H1 (cell line): ENCODE results near the gene ALPL. TPM values are rescaled to one million over a fixed set of nuclear protein-coding genes. Genes with fewer than 3 reads are reported as not detected.
A peak's percentile ranks its signal among the peaks of the same experiment; 100 is the strongest.

Experiments
- CTCF ChIA-PET: fragments of 300-600 bp; sonication (Branson Sonifier 250); formaldehyde crosslinking; loops from one replicate; lab custom pipeline; 2021; ENCODE audit not compliant: partially characterized antibody; lab: Charles Lee
- POLR2A ChIA-PET: fragments of 300-600 bp; sonication (Branson Sonifier 250); formaldehyde crosslinking; loops from one replicate; lab custom pipeline; 2021; ENCODE audit warnings: inconsistent platforms; ENCODE audit not compliant: partially characterized antibody; lab: Charles Lee
- DNase-seq, 2 experiments: peaks; one replicate each; pipeline versions ENCODE4 v3.0.0 to v3.0.0-alpha.2; 2010 to 2022; ENCODE audit warnings: low spot score in 2 of 2, low read depth in 1 of 2, mixed read lengths in 1 of 2
- FAIRE-seq: peaks from 2 replicates; lab custom pipeline; 2011; peaks lifted over from hg19 to GRCh38; lab: Jason Lieb, UNC
- H2AFZ ChIP-seq: 2 replicates; pipeline ENCODE4 v1.8.1; 2012; ENCODE audit warnings: low read length, inconsistent platforms
- H2AK5ac ChIP-seq: 2 replicates; pipeline ENCODE4 v1.6.1; 2013; ENCODE audit warnings: low read depth, low read length
- H2BK120ac ChIP-seq: replicated peaks from 2 replicates; pipeline ENCODE3; 2013; ENCODE audit warnings: low read depth, low read length, inconsistent platforms
- H2BK12ac ChIP-seq: 2 replicates; pipeline ENCODE4 v1.6.1; 2013; ENCODE audit warnings: low read depth, low read length
- H2BK15ac ChIP-seq: 2 replicates; pipeline ENCODE4 v1.6.1; 2013; ENCODE audit warnings: low read length
- H2BK20ac ChIP-seq: 2 replicates; pipeline ENCODE4 v1.6.1; 2013; ENCODE audit warnings: low read length
- H2BK5ac ChIP-seq: 2 replicates; pipeline ENCODE4 v1.6.1; 2013; ENCODE audit warnings: low read depth, low read length
- H3K14ac ChIP-seq: 2 replicates; pipeline ENCODE4 v1.6.1; 2013; ENCODE audit warnings: inconsistent platforms; ENCODE audit not compliant: insufficient read length
- H3K18ac ChIP-seq: 2 replicates; pipeline ENCODE4 v1.6.1; 2013; ENCODE audit warnings: low read length; ENCODE audit errors: extremely low read depth
- H3K23ac ChIP-seq: 2 replicates; pipeline ENCODE4 v1.6.1; 2013; ENCODE audit warnings: inconsistent platforms; ENCODE audit not compliant: insufficient read length
- H3K23me2 ChIP-seq: 2 replicates; pipeline ENCODE4 v1.6.1; 2013; ENCODE audit warnings: low read depth, low read length
- H3K27ac ChIP-seq: 2 replicates; pipeline ENCODE4 v1.6.1; 2011; ENCODE audit warnings: low read depth, low read length, inconsistent platforms
- H3K27me3 ChIP-seq, 4 experiments: replicated peaks in 1 of 4; 1 replicate in 1 of 4; 2 replicates in 3 of 4; pipeline versions ENCODE4 v1.6.1 to v1.8.1; 2011 to 2013; ENCODE audit warnings: low read length in 3 of 4, mild to moderate bottlenecking in 3 of 4, inconsistent platforms in 2 of 4, mixed read lengths in 2 of 4, moderate library complexity in 1 of 4; ENCODE audit not compliant: control insufficient read depth in 3 of 4, insufficient read depth in 3 of 4; ENCODE audit errors: extremely low read depth in 1 of 4
- H3K36me3 ChIP-seq, 4 experiments: 2 replicates each; pipeline versions ENCODE4 v1.6.1 to v1.8.1; 2011 to 2013; ENCODE audit warnings: mild to moderate bottlenecking in 4 of 4, low read length in 3 of 4, moderate library complexity in 2 of 4, control low read depth in 1 of 4, inconsistent platforms in 1 of 4; ENCODE audit not compliant: insufficient read depth in 4 of 4, control insufficient read depth in 2 of 4
- H3K4ac ChIP-seq: replicated peaks from 2 replicates; pipeline ENCODE3; 2013; ENCODE audit warnings: low read length, low read depth, mixed read lengths, inconsistent platforms; ENCODE audit not compliant: insufficient read length
- H3K4me1 ChIP-seq, 4 experiments: replicated peaks in 1 of 4; 1 replicate in 1 of 4; 2 replicates in 3 of 4; pipeline versions ENCODE4 v1.6.1 to v1.8.1; 2011 to 2013; ENCODE audit warnings: low read length in 3 of 4, inconsistent platforms in 2 of 4, mixed read lengths in 1 of 4; ENCODE audit not compliant: insufficient read depth in 4 of 4, control insufficient read depth in 3 of 4
- H3K4me2 ChIP-seq, 2 experiments: 2 replicates each; pipeline versions ENCODE4 v1.6.1 to v1.8.1; 2011 to 2013; ENCODE audit warnings: low read depth in 2 of 2, low read length in 2 of 2, control low read depth in 1 of 2, inconsistent platforms in 1 of 2, mild to moderate bottlenecking in 1 of 2; ENCODE audit not compliant: insufficient read depth in 1 of 2
- H3K4me3 ChIP-seq, 4 experiments: fragments of 200-600, 300-600 bp in 1 of 4; sonication (generic), shearing (Covaris generic), sonication (Bioruptor Twin) in 1 of 4; 2 replicates each; pipeline versions ENCODE4 v1.5.1 to v1.8.1; 2011 to 2016; ENCODE audit warnings: low read length in 4 of 4, low read depth in 3 of 4, control low read depth in 2 of 4, inconsistent platforms in 2 of 4, mild to moderate bottlenecking in 2 of 4, mixed read lengths in 1 of 4, moderate library complexity in 1 of 4; ENCODE audit not compliant: insufficient read depth in 2 of 4; ENCODE audit errors: extremely low read depth in 1 of 4
- H3K56ac ChIP-seq: replicated peaks from 2 replicates; pipeline ENCODE3; 2013; ENCODE audit warnings: low read depth, mild to moderate bottlenecking, mixed read lengths, low read length, inconsistent platforms; ENCODE audit not compliant: insufficient read length
- H3K79me1 ChIP-seq: 2 replicates; pipeline ENCODE4 v1.6.1; 2013; ENCODE audit warnings: low read depth, low read length, control low read depth
- H3K79me2 ChIP-seq, 2 experiments: 2 replicates each; pipeline versions ENCODE4 v1.6.1 to v1.8.1; 2012 to 2013; ENCODE audit warnings: low read length in 2 of 2, mild to moderate bottlenecking in 2 of 2, inconsistent platforms in 1 of 2; ENCODE audit not compliant: insufficient read depth in 2 of 2, control insufficient read depth in 1 of 2
- H3K9ac ChIP-seq, 4 experiments: replicated peaks in 1 of 4; 1 replicate in 1 of 4; 2 replicates in 3 of 4; pipeline versions ENCODE4 v1.6.1 to v1.8.1; 2011 to 2013; ENCODE audit warnings: low read depth in 3 of 4, low read length in 3 of 4, control low read depth in 2 of 4, mild to moderate bottlenecking in 2 of 4, moderate library complexity in 2 of 4, inconsistent platforms in 1 of 4; ENCODE audit errors: extremely low read depth in 1 of 4
- H3K9me3 ChIP-seq, 2 experiments: 2 replicates each; pipeline versions ENCODE4 v1.6.1 to v1.8.1; 2012 to 2013; ENCODE audit warnings: mild to moderate bottlenecking in 2 of 2, moderate library complexity in 2 of 2, control low read depth in 1 of 2, inconsistent platforms in 1 of 2, low read depth in 1 of 2, low read length in 1 of 2, mixed read lengths in 1 of 2; ENCODE audit not compliant: insufficient read depth in 2 of 2
- H4K20me1 ChIP-seq, 2 experiments: replicated peaks in 1 of 2; 2 replicates each; pipeline versions ENCODE3 to v1.8.1; 2011 to 2013; ENCODE audit warnings: inconsistent platforms in 2 of 2, low read length in 2 of 2, mild to moderate bottlenecking in 1 of 2; ENCODE audit not compliant: insufficient read depth in 2 of 2, control insufficient read depth in 1 of 2
- H4K5ac ChIP-seq: 2 replicates; pipeline ENCODE4 v1.6.1; 2013; ENCODE audit warnings: low read length, low read depth, mixed read lengths, inconsistent platforms; ENCODE audit not compliant: insufficient read length
- H4K8ac ChIP-seq: 2 replicates; pipeline ENCODE4 v1.8.0; 2013; ENCODE audit warnings: mild to moderate bottlenecking, moderate library complexity, low read length, inconsistent platforms; ENCODE audit not compliant: insufficient read depth; ENCODE audit errors: extremely low read depth
- H4K91ac ChIP-seq: replicated peaks from 2 replicates; pipeline ENCODE3; 2013; ENCODE audit warnings: low read length, mixed read lengths, inconsistent platforms; ENCODE audit not compliant: insufficient read length
- RFX5 ChIP-seq: IDR thresholded peaks from 2 replicates; pipeline ENCODE4 v1.6.1; 2011; ENCODE audit warnings: low read depth, low read length, improper control_type of control experiment, borderline replicate concordance
- WGBS, 2 experiments: shearing (Covaris generic) in 1 of 2; methylation state at CpG; one replicate each; pipeline versions ENCODE4 v1.1.6 to v1.1.7; 2013 to 2015; ENCODE audit warnings: low lambda C conversion rate in 2 of 2, mixed read lengths in 2 of 2, inconsistent platforms in 1 of 2, low coverage in 1 of 2, missing lambda C conversion rate in 1 of 2; ENCODE audit not compliant: insufficient replicate concordance in 2 of 2, insufficient coverage in 1 of 2, insufficient read length in 1 of 2; ENCODE audit errors: extremely low coverage in 1 of 2, missing lambda C conversion rate in 1 of 2; 5-methylcytosine and 5-hydroxymethylcytosine counted together
- polyA plus RNA-seq, 7 experiments: library from polyadenylated mRNA; depleted of rRNA in 3 of 7; stranded (reverse) in 5 of 7; unstranded in 2 of 7; fragments of >200 nt in 5 of 7; fragments of 200-250 nt in 2 of 7; gene quantifications; 1 replicate in 5 of 7; 2 replicates in 1 of 7; 4 replicates in 1 of 7; pipeline versions ENCODE4 v1.2.1 to v1.2.3, GENCODE V29; 2011 to 2013; ENCODE audit warnings: missing spikeins in 2 of 7, mixed read lengths in 2 of 7
- total RNA-seq: library from RNA; stranded (reverse); fragmentation: NEBNext Ultra II Directional; extraction: Animal tissue kit (Norgen Biotek cat#: 25700); gene quantifications from 2 replicates; pipeline ENCODE4 v1.2.1, GENCODE V29; 2021

ALPL gene
- total and polyA plus RNA-seq, 2 of the 8 experiments (the other 6 are each of a cell fraction or from before 2014, with no cell fraction given): 175 to 362 TPM

GRCh38 chr1:21503706-21504377 is 5.4 kb upstream of the ALPL start:
- peaks cover 0 to 6% (median 5%) of the 10 kb centered on the region in 4 experiments; a peak in 5 of 7 replicates for H3K4me1 ChIP-seq
- H3K23me2 ChIP-seq: 0 out of 2 replicates have a peak, but pooled peaks cover 2% of the 10 kb centered on the region
- H3K4me3 ChIP-seq: no peak overlapping the region
- peaks cover 2 to 4% of the 10 kb centered on the region in 2 experiments; a peak in 2 of 4 replicates for H3K9me3 ChIP-seq
- no peaks in the 10 kb centered on the region for H3K79me1 ChIP-seq
- no peaks in the 10 kb centered on the region for H3K79me2 ChIP-seq
- no peak for TF ChIP-seq RFX5
- CTCF ChIA-PET: interaction anchor here (0.8 to 26.3 kb wide), 6 partner anchors 11 to 249 kb away, joined by 3 to 372 read pairs (median 4); no protein-coding TSS in a partner anchor
- H4K20me1 ChIP-seq: no peaks in the 10 kb centered on the region
- H2AFZ ChIP-seq: peak overlapping the region; percentile 44; the same call in 1 of the 2 replicates
- 88% methylated on average over 6 of the region's 7 CpGs; no CpG with 5 or more reads in 1 of the 2 experiments for WGBS, 2 experiments
- H2BK20ac ChIP-seq: no peak overlapping the region
- no peak overlapping the region for H4K8ac ChIP-seq
- DNase-seq (no peak), FAIRE-seq (no peak)
- no peak overlapping the region for H3K4me2 ChIP-seq
- H3K14ac ChIP-seq: no peak overlapping the region
- POLR2A ChIA-PET: interaction anchor here (0.9 kb wide), 1 partner anchor 17 kb away, joined by 5 read pairs; no protein-coding TSS in a partner anchor
- H4K91ac ChIP-seq: no peak overlapping the region
- H2BK12ac ChIP-seq: 0 out of 2 replicates have a peak overlapping the region, but pooled peaks have one; percentile 23
- H3K27me3 ChIP-seq: peaks cover 0 to 17% (median 10%) of the 10 kb centered on the region in 4 experiments; a peak in 6 of 7 replicates
- no peak overlapping the region for H2BK15ac ChIP-seq
- H3K56ac ChIP-seq: no peak overlapping the region
- H4K5ac ChIP-seq: no peak overlapping the region
- no peak overlapping the region for H3K4ac ChIP-seq
- no peak overlapping the region for H2BK120ac ChIP-seq
- H2BK5ac ChIP-seq: no peak overlapping the region
- H3K9ac ChIP-seq: no peak overlapping the region
- no peak overlapping the region for H3K18ac ChIP-seq
- H3K23ac ChIP-seq: no peak overlapping the region
- H3K27ac ChIP-seq: no peak overlapping the region
- H3K36me3 ChIP-seq: no peaks in the 10 kb centered on the region
- 0 out of 2 replicates have a peak overlapping the region, but pooled peaks have one; percentile 24 for H2AK5ac ChIP-seq
